ENCODE measurements around the gene MARCKSL1.
"Not testable (repeated sequence)": the region's sequence is repeated elsewhere in the genome, so short reads cannot be mapped to it uniquely, and the experiment has no call there.

The MARCKSL1 gene

GRCh38 chr1:32289256-32289655 lies 46.8 kb downstream of the MARCKSL1 start:
- no peak for DNase-seq (ENCODE audit: low read depth in 3 of 3)

DNA sequence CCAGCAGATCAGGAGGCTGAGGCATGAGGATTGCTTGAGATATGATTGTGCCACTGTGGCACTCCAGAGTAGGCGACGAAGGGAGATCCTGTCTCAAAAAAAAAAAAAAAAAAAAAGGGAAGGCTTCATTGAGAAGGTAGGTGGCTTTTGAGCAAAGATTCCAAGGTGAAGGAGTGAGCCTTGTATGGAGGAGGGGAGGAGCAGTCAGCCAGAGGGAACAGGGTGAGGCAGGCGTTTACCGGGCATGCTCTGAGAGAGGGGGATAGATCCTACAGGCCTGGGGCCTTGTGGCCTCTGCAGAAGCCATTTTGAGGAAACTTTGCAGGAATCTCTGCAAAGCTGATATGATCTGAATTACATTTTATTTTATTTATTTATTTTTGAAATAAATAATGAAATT lies 49.3 kb downstream of the MARCKSL1 start:
- no peak for DNase-seq (ENCODE audit: low read depth in 3 of 3)

GRCh38 chr1:32285658-32286057 lies 50.4 kb downstream of the MARCKSL1 start:
- no peak for DNase-seq (ENCODE audit: low read depth in 3 of 3)

DNA sequence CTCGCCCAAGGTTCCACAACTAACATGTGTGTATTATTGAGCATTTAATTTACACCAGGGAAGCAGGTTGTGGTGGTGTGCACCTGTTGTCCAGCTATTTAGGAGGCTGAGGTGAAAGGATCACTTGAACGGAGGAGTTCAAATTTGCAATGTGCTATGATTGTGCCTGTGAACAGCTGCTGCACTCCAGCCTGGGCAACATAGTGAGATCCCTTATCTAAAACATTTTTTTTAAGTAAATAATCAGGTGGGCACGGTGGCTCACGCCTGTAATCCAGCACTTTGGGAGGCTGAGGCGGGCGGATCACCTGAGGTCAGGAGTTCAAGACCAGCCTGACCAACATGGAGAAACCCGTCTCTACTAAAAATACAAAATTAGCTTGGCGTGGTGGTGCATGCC lies 51.3 kb downstream of the MARCKSL1 start:
- not testable (repeated sequence) for DNase-seq (ENCODE audit: low read depth in 3 of 3)

Measured in stimulated activated CD4-positive, alpha-beta T cell treated with anti-CD3 and anti-CD28 coated beads, TNF-alpha, amount 100 ng/mL, for 4 hours (primary cell).